Mesendoderm (in vitro differentiated cells): ENCODE results near the gene RTN4R.

Experiments
- DNase-seq: peaks from one replicate; pipeline ENCODE4 v3.0.0; 2013
- H2AK5ac ChIP-seq: 2 replicates; pipeline ENCODE4 v1.6.1; 2013; ENCODE audit warnings: low read length, inconsistent platforms
- H2BK120ac ChIP-seq: 2 replicates; pipeline ENCODE4 v1.6.1; 2013; ENCODE audit warnings: low read depth, mild to moderate bottlenecking, low read length, moderate library complexity, mixed read lengths
- H2BK15ac ChIP-seq: replicated peaks from 2 replicates; pipeline ENCODE4 v1.6.1; 2013; ENCODE audit warnings: low read depth, mild to moderate bottlenecking, moderate library complexity
- H2BK5ac ChIP-seq: 2 replicates; pipeline ENCODE4 v1.6.1; 2013; ENCODE audit warnings: low read length, inconsistent platforms
- H3K18ac ChIP-seq: 2 replicates; pipeline ENCODE4 v1.6.1; 2013; ENCODE audit warnings: mild to moderate bottlenecking, low read length, mixed read lengths
- H3K23ac ChIP-seq: one replicate; pipeline ENCODE4 v1.6.1; 2013; ENCODE audit warnings: low read length
- H3K27ac ChIP-seq: 2 replicates; pipeline ENCODE4 v1.5.1; 2013; ENCODE audit warnings: low read depth, mild to moderate bottlenecking, inconsistent platforms, low read length, moderate library complexity
- H3K27me3 ChIP-seq: 2 replicates; pipeline ENCODE4 v1.6.1; 2013; ENCODE audit warnings: low read length, control low read depth, mild to moderate bottlenecking, inconsistent platforms; ENCODE audit not compliant: insufficient read depth, poor library complexity
- H3K36me3 ChIP-seq: 2 replicates; pipeline ENCODE4 v1.6.1; 2013; ENCODE audit warnings: low read length, inconsistent platforms; ENCODE audit not compliant: control insufficient read depth, insufficient read depth
- H3K4ac ChIP-seq: one replicate; pipeline ENCODE4 v1.6.1; 2013; ENCODE audit warnings: low read depth, mild to moderate bottlenecking, low read length, moderate library complexity
- H3K4me1 ChIP-seq: 2 replicates; pipeline ENCODE4 v1.6.1; 2013; ENCODE audit warnings: low read depth, low read length, inconsistent platforms; ENCODE audit not compliant: control insufficient read depth
- H3K4me2 ChIP-seq: 2 replicates; pipeline ENCODE4 v1.6.1; 2013; ENCODE audit warnings: low read length
- H3K4me3 ChIP-seq: 2 replicates; pipeline ENCODE4 v1.5.1; 2013; ENCODE audit warnings: mild to moderate bottlenecking, low read length
- H3K56ac ChIP-seq: one replicate; pipeline ENCODE4 v1.6.1; 2013; ENCODE audit warnings: low read length
- H3K79me1 ChIP-seq: 2 replicates; pipeline ENCODE4 v1.6.1; 2013; ENCODE audit warnings: low read length, inconsistent platforms
- H3K79me2 ChIP-seq: 2 replicates; pipeline ENCODE4 v1.6.1; 2013; ENCODE audit warnings: mild to moderate bottlenecking, low read length; ENCODE audit not compliant: control insufficient read depth, insufficient read depth
- H3K9ac ChIP-seq: 2 replicates; pipeline ENCODE4 v1.6.1; 2013; ENCODE audit warnings: low read length, inconsistent platforms
- H4K5ac ChIP-seq: one replicate; pipeline ENCODE4 v1.6.1; 2013; ENCODE audit warnings: low read length
- H4K8ac ChIP-seq: one replicate; pipeline ENCODE4 v1.6.1; 2013; ENCODE audit warnings: low read depth, mild to moderate bottlenecking, control low read depth, low read length, moderate library complexity
- WGBS: extraction: QIAGEN DNeasy Blood & Tissue Kit; methylation state at CpG from one replicate; pipeline ENCODE4 v1.1.7; 2013; ENCODE audit warnings: low lambda C conversion rate, missing lambda C conversion rate; ENCODE audit not compliant: insufficient coverage; ENCODE audit errors: extremely low coverage; 5-methylcytosine and 5-hydroxymethylcytosine counted together

RTN4R gene

GRCh38 chr22:20223421-20224255 lies 44.5 kb downstream of the RTN4R start:
- Histone ChIP-seq H3K36me3 (no peaks in the 10 kb centered on the region), H2BK5ac (no peak overlapping the region), H3K9ac (no peak overlapping the region), H3K4me2 (no peak overlapping the region), H4K5ac (no peak overlapping the region), H3K4me3 (no peak overlapping the region), H3K27me3 (no peaks in the 10 kb centered on the region), H3K27ac (no peak overlapping the region), H3K56ac (no peak overlapping the region), H2BK120ac (no peak overlapping the region), H4K8ac (no peak overlapping the region), H3K79me2 (no peaks in the 10 kb centered on the region), H3K4ac (no peak overlapping the region), H2BK15ac (no peak overlapping the region), H3K4me1 (no peaks in the 10 kb centered on the region), H3K23ac (no peak overlapping the region), H3K18ac (no peak overlapping the region), H3K79me1 (no peaks in the 10 kb centered on the region), H2AK5ac (no peak overlapping the region)
- no CpG with 5 or more reads among the region's 29 CpGs for WGBS
- no peak for DNase-seq

- no peak overlapping the region for H3K4me3 ChIP-seq
- H2AK5ac ChIP-seq: no peak overlapping the region
- no CpG with 5 or more reads among the region's 7 CpGs for WGBS
- no peak overlapping the region for H2BK5ac ChIP-seq
- H3K79me1 ChIP-seq: no peaks in the 10 kb centered on the region
- no peak overlapping the region for H3K4ac ChIP-seq
- H3K27ac ChIP-seq: no peak overlapping the region
- H3K4me2 ChIP-seq: no peak overlapping the region
- H3K36me3 ChIP-seq: no peaks in the 10 kb centered on the region
- H3K23ac ChIP-seq: no peak overlapping the region
- no peak overlapping the region for H2BK15ac ChIP-seq
- no peak for DNase-seq
- H4K5ac ChIP-seq: no peak overlapping the region
- no peak overlapping the region for H2BK120ac ChIP-seq
- no peaks in the 10 kb centered on the region for H3K79me2 ChIP-seq
- no peak overlapping the region for H3K9ac ChIP-seq
- no peaks in the 10 kb centered on the region for H3K4me1 ChIP-seq
- no peak overlapping the region for H4K8ac ChIP-seq
- H3K18ac ChIP-seq: no peak overlapping the region
- H3K56ac ChIP-seq: no peak overlapping the region
- H3K27me3 ChIP-seq: no peaks in the 10 kb centered on the region
Observed at GRCh38 chr22:20222764-20223420, 45.2 kb downstream of the RTN4R start.

DNA sequence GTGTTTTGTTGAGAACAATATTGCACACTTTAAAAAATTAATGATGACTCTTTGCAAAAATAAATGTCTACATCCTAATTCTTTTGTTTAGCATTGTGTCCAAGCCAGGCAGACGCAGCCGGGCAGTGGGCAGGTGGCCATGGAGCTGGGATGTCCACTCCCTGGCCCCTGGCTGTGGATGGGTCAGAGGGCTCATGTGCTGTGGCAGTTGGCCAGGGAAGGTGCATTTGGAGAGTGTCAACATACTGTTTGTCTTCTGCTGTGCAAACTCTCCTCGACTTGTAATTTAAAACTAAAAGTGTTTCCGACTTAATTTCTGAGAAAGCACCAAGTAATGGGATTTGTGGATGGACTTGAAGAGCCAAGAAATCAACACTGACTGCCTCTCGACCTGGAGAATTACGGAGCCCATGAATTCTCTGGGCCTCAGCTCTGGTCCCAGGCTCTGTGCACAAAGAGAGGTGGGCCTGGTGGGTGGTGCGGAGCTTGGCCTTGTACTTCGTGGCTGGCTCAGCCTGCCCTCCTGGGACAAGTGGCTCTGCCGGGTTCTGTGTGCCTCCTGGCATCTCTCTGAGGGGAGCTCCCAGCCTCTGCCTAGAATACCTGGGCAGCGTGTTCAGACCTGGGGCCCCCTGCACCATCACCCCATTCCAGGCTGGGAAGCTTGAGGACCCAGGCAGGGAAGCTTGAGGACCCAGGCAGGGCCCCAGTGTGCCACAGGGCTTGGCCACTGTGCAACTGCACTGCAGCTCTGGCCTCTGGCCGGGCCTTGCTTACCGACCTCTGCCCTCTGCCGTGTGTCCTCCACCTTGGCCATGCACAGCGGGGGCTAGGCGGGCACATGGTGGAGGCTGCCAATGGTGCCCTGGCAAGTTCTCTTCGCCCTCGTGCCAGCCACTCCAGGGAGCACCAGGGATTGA lies 46.4 kb downstream of the RTN4R start:
- H3K27me3 ChIP-seq: no peaks in the 10 kb centered on the region
- H3K4me1 ChIP-seq: no peaks in the 10 kb centered on the region
- H2BK5ac ChIP-seq: no peak overlapping the region
- no peak overlapping the region for H3K18ac ChIP-seq
- no peak overlapping the region for H3K4me2 ChIP-seq
- DNase-seq: no peak
- H3K9ac ChIP-seq: no peak overlapping the region
- H3K79me1 ChIP-seq: no peaks in the 10 kb centered on the region
- H3K27ac ChIP-seq: no peak overlapping the region
- H2BK15ac ChIP-seq: no peak overlapping the region
- WGBS: no CpG with 5 or more reads among the region's 17 CpGs
- no peaks in the 10 kb centered on the region for H3K79me2 ChIP-seq
- H3K36me3 ChIP-seq: no peaks in the 10 kb centered on the region
- H2BK120ac ChIP-seq: no peak overlapping the region
- H3K4me3 ChIP-seq: no peak overlapping the region
- no peak overlapping the region for H3K56ac ChIP-seq
- no peak overlapping the region for H3K23ac ChIP-seq
- H4K5ac ChIP-seq: no peak overlapping the region
- no peak overlapping the region for H3K4ac ChIP-seq
- no peak overlapping the region for H2AK5ac ChIP-seq
- no peak overlapping the region for H4K8ac ChIP-seq

DNA sequence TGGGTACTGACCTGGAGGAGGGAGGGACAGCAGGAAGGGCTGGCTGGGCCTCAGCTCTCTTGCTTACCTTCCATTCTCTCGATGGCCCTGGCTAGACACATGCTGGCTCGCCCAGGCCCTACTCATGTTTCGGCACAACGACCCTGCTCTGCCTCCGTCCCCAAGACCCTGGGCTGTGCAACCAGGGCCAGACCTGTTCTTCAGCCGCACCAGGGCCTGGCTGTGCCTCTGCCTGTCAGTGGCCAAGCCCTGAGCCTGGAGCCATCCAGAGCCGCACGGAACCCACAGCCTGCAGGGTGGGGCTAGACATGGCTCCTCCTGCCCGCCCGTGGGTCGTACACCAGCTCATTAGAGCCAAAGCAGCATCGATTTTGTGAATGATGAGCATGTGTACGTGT lies 47.5 kb downstream of the RTN4R start:
- Histone ChIP-seq H2BK120ac (no peak overlapping the region), H3K79me2 (no peaks in the 10 kb centered on the region), H3K79me1 (no peaks in the 10 kb centered on the region), H3K4me2 (no peak overlapping the region), H3K27me3 (no peaks in the 10 kb centered on the region), H4K5ac (no peak overlapping the region), H3K27ac (no peak overlapping the region), H3K4me1 (no peaks in the 10 kb centered on the region), H2BK15ac (no peak overlapping the region), H3K4me3 (no peak overlapping the region), H3K9ac (no peak overlapping the region), H3K4ac (no peak overlapping the region), H3K18ac (no peak overlapping the region), H4K8ac (no peak overlapping the region), H2AK5ac (no peak overlapping the region), H3K23ac (no peak overlapping the region), H2BK5ac (no peak overlapping the region), H3K56ac (no peak overlapping the region), H3K36me3 (no peaks in the 10 kb centered on the region)
- WGBS: no CpG with 5 or more reads among the region's 13 CpGs
- DNase-seq: no peak

- H3K79me1 ChIP-seq: no peaks in the 10 kb centered on the region
- H4K5ac ChIP-seq: no peak overlapping the region
- no peak overlapping the region for H2AK5ac ChIP-seq
- no peak overlapping the region for H3K4ac ChIP-seq
- H3K4me3 ChIP-seq: no peak overlapping the region
- no peak overlapping the region for H3K23ac ChIP-seq
- DNase-seq: peak; percentile 45
- H3K79me2 ChIP-seq: no peaks in the 10 kb centered on the region
- H3K36me3 ChIP-seq: no peaks in the 10 kb centered on the region
- H3K4me1 ChIP-seq: no peaks in the 10 kb centered on the region
- no peaks in the 10 kb centered on the region for H3K27me3 ChIP-seq
- no peak overlapping the region for H3K9ac ChIP-seq
- no peak overlapping the region for H2BK15ac ChIP-seq
- no CpG with 5 or more reads among the region's 10 CpGs for WGBS
- no peak overlapping the region for H3K27ac ChIP-seq
- H2BK120ac ChIP-seq: no peak overlapping the region
- no peak overlapping the region for H3K18ac ChIP-seq
- H3K56ac ChIP-seq: no peak overlapping the region
- no peak overlapping the region for H2BK5ac ChIP-seq
- no peak overlapping the region for H4K8ac ChIP-seq
- no peak overlapping the region for H3K4me2 ChIP-seq
Observed at GRCh38 chr22:20219667-20220628, 48.2 kb downstream of the RTN4R start.
